Right kidney (tissue), 1 donor: ENCODE results near the gene ATP5F1E.
"Not testable (repeated sequence)": the region's sequence is repeated elsewhere in the genome, so short reads cannot be mapped to it uniquely, and the experiment has no call there.

Source experiments
- DNase-seq: peaks from one replicate; pipeline ENCODE4 v3.0.0-alpha.2; 2016

Gene ATP5F1E

GRCh38 chr20:59022754-59023153 is 9.4 kb downstream of the ATP5F1E start:
- DNase-seq, result no peak

GRCh38 chr20:59020938-59021551 is 11.1 kb downstream of the ATP5F1E start:
- DNase-seq, result no peak

GRCh38 chr20:59019217-59019616 is 12.9 kb downstream of the ATP5F1E start, which contains the start of gene TUBB1:
Gene TUBB1, plus strand, starts transcription at chr20:59019429. Its CDS starts 94 bp downstream, at chr20:59019523.
- no peak for DNase-seq

- no peak for DNase-seq
Observed at GRCh38 chr20:59018817-59019216, 13.3 kb downstream of the ATP5F1E start.

GRCh38 chr20:59017493-59018231 is 14.5 kb downstream of the ATP5F1E start:
- DNase-seq, result no peak

GRCh38 chr20:59016795-59017492 is 15.2 kb downstream of the ATP5F1E start:
- DNase-seq, result no peak

GRCh38 chr20:59015812-59016711 is 16.1 kb downstream of the ATP5F1E start:
- DNase-seq, result no peak

GRCh38 chr20:59015411-59015810 is 16.7 kb downstream of the ATP5F1E start:
- no peak for DNase-seq

- DNase-seq, result no peak
Observed at GRCh38 chr20:59014680-59015389, 17.3 kb downstream of the ATP5F1E start.

GRCh38 chr20:59013959-59014608 is 18.1 kb downstream of the ATP5F1E start:
- no peak for DNase-seq

GRCh38 chr20:59013031-59013951 is 18.8 kb downstream of the ATP5F1E start:
- no peak for DNase-seq

GRCh38 chr20:59011874-59012157 is 20.3 kb downstream of the ATP5F1E start:
- not testable (repeated sequence) for DNase-seq

GRCh38 chr20:59010995-59011873 is 20.9 kb downstream of the ATP5F1E start:
- no peak for DNase-seq

GRCh38 chr20:59010321-59010994 is 21.7 kb downstream of the ATP5F1E start:
- no peak for DNase-seq

GRCh38 chr20:59008715-59009336 is 23.3 kb downstream of the ATP5F1E start:
- no peak for DNase-seq

- DNase-seq, result no peak
Observed at GRCh38 chr20:59007665-59008511, 24.2 kb downstream of the ATP5F1E start.
